Mesothelial cell of epicardium (in vitro differentiated cells): ENCODE measurements around the gene USP16. TPM values are rescaled to one million over a fixed set of nuclear protein-coding genes. Genes with fewer than 3 reads are reported as not detected.
"Not testable (repeated sequence)": the region's sequence is repeated elsewhere in the genome, so short reads cannot be mapped to it uniquely, and the experiment has no call there.

ENCODE experiments used
- DNase-seq, 2 experiments: peaks; one replicate each; pipeline ENCODE4 v3.0.0; 2021; ENCODE audit warnings: low spot score in 2 of 2; ENCODE audit not compliant: unreplicated experiment in 2 of 2
- H3K27ac Mint-ChIP-seq: 2 replicates; pipeline ENCODE4 v1.8.0; 2021; ENCODE audit warnings: mixed read lengths
- H3K27me3 Mint-ChIP-seq: 2 replicates; pipeline ENCODE4 v1.8.0; 2021; ENCODE audit warnings: low read depth, mixed read lengths
- H3K36me3 Mint-ChIP-seq: 2 replicates; pipeline ENCODE4 v1.8.0; 2021; ENCODE audit warnings: mixed read lengths
- H3K4me1 Mint-ChIP-seq: 2 replicates; pipeline ENCODE4 v1.8.0; 2021; ENCODE audit warnings: mixed read lengths
- H3K4me3 Mint-ChIP-seq: 2 replicates; pipeline ENCODE4 v1.8.0; 2021; ENCODE audit warnings: mild to moderate bottlenecking, moderate library complexity, mixed read lengths
- H3K9me3 Mint-ChIP-seq: 2 replicates; pipeline ENCODE4 v1.8.0; 2021; ENCODE audit warnings: mixed read lengths
- total RNA-seq: library from RNA; stranded (reverse); gene quantifications from 3 replicates; pipeline ENCODE4 v1.2.1, GENCODE V29; 2021
- TF ChIP-seq, protein P1 (sequence below): fragments of 200-600 bp; sonication (generic); IDR thresholded peaks from one replicate; pipeline ENCODE4 v1.5.0; 2021; ENCODE audit warnings: antibody characterized with exemption; ENCODE audit not compliant: unreplicated experiment

USP16 gene
- total RNA-seq, 1 donor from 2014 or later = 31.4 TPM

GRCh38 chr21:29074007-29074376 lies 49.5 kb downstream of the USP16 start:
- Mint-ChIP-seq H3K27ac (peak overlapping the region; percentile 99), H3K27me3 (no peaks in the 10 kb centered on the region), H3K9me3 (no peaks in the 10 kb centered on the region), H3K36me3 (no peaks in the 10 kb centered on the region), H3K4me3 (peak overlapping the region; percentile 99), H3K4me1 (peaks cover 18% of the 10 kb centered on the region)
- DNase-seq = no peak
- TF ChIP-seq, protein P1, sequence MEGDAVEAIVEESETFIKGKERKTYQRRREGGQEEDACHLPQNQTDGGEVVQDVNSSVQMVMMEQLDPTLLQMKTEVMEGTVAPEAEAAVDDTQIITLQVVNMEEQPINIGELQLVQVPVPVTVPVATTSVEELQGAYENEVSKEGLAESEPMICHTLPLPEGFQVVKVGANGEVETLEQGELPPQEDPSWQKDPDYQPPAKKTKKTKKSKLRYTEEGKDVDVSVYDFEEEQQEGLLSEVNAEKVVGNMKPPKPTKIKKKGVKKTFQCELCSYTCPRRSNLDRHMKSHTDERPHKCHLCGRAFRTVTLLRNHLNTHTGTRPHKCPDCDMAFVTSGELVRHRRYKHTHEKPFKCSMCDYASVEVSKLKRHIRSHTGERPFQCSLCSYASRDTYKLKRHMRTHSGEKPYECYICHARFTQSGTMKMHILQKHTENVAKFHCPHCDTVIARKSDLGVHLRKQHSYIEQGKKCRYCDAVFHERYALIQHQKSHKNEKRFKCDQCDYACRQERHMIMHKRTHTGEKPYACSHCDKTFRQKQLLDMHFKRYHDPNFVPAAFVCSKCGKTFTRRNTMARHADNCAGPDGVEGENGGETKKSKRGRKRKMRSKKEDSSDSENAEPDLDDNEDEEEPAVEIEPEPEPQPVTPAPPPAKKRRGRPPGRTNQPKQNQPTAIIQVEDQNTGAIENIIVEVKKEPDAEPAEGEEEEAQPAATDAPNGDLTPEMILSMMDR = no peak

GRCh38 chr21:29074783-29075182 lies 50.3 kb downstream of the USP16 start:
- Mint-ChIP-seq H3K27me3 (no peaks in the 10 kb centered on the region), H3K36me3 (no peaks in the 10 kb centered on the region), H3K4me1 (peaks cover 18% of the 10 kb centered on the region), H3K27ac (no peak overlapping the region), H3K4me3 (peak overlapping the region; percentile 50), H3K9me3 (no peaks in the 10 kb centered on the region)
- TF ChIP-seq, protein P1 = no peak
- DNase-seq = no peak

DNA sequence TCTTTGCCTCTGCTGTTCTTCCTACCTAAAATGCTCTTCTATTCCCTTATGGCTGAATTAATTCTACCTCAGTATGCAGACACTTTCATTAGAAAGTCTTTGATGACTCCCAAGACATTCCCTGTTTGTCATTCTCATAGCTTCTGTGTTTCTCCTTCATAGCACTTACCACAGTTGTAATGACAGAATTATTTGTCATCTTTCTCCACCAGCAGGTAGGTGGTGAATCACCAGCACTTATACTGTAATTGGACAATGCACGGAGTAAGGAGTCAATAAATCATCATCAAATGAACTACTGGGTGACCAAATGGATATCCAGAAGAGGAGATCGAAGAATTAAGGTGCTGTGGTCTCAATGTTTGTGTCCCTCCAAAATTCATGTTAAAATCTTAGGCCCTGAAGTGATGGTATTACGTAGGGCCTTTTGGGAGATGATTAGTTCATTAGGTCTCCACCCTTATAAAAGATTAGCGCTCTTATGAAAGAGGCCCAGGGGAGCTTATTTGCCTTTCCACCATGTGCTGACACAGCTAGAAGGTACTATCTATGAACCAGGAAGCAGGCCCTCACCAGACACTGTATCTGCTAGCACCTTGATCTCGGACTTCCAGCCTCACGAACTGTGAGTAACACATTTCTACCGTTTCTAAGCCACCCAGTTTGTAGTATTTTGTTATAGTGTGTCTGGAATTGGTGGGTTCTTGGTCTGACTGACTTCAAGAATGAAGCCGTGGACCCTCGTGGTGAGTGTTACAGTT lies 51.4 kb downstream of the USP16 start:
- Mint-ChIP-seq H3K27ac (no peak overlapping the region), H3K27me3 (no peaks in the 10 kb centered on the region), H3K9me3 (no peaks in the 10 kb centered on the region), H3K36me3 (no peaks in the 10 kb centered on the region), H3K4me1 (peaks cover 18% of the 10 kb centered on the region), H3K4me3 (no peak overlapping the region)
- TF ChIP-seq, protein P1 = no peak
- no peak for DNase-seq

DNA sequence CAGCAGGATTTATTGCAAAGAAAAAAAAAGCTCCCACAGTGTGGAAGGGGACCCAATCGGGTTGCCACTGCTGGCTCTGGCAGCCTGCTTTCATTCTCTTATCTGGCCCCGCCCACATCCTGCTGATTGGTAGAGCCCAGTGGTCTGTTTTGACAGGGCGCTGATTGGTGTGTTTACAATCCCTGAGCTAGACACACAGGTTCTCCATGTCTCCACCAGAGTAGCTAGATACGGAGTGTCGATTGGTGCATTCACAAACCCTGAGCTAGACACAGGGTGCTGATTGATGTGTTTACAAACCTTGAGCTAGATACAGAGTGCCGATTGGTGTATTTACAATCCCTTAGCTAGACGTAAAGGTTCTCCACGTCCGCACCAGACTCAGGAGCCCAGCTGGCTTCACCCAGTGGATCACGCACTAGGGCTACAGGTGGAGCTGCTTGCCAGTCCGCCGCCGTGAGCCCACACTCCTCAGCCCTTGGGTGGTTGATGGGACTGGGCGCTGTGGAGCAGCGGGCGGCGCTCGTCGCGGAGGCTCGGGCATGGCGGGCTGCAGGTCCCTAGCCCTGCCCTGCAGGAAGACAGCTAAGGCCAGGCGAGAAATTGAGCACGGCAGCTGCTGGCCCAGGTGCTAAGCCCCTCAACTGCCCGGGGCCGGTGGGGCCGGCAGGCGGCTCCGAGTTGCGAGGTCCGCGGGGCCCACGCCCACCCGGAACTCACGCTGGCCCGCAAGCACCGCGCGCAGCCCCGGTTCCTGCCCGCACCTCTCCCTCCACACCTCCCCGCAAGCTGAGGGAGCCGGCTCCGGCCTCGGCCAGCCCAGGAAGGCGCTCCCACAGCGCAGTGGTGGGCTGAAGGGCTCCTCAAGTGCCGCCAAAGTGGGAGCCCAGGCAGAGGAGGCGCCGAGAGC lies 52.5 kb downstream of the USP16 start:
- H3K27me3 Mint-ChIP-seq, H3K36me3 Mint-ChIP-seq, DNase-seq, H3K27ac Mint-ChIP-seq, H3K4me3 Mint-ChIP-seq, H3K9me3 Mint-ChIP-seq: not testable (repeated sequence)
- H3K4me1 Mint-ChIP-seq = peaks cover 10% of the 10 kb centered on the region

DNA sequence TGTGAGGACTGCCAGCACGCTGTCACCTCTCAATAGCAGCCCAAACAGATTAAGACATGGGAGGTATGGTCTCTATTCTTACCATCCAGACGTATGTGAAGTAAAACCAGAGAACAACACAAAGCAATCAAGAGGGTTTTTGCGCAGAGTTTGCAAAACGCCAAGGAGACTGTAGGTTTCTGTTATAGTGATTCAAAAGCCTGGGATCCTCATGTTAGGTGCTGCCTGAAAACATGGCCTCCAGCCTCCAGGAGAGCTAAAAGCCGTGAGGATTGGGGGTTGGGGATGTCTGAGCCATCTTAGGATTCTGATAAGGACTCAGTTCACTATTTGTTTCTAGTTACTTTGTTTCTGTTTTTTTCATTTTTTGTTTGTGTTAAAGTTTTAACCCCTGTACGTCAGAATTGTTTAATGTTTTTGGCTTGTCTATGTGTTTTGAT lies 53.2 kb downstream of the USP16 start:
- H3K4me3 Mint-ChIP-seq = no peak overlapping the region
- peaks cover 4% of the 10 kb centered on the region for H3K4me1 Mint-ChIP-seq
- no peaks in the 10 kb centered on the region for H3K36me3 Mint-ChIP-seq
- no peak for DNase-seq
- no peak overlapping the region for H3K27ac Mint-ChIP-seq
- TF ChIP-seq, protein P1 = no peak
- H3K27me3 Mint-ChIP-seq = no peaks in the 10 kb centered on the region
- H3K9me3 Mint-ChIP-seq = no peaks in the 10 kb centered on the region
